Trophoblast cell (in vitro differentiated cells and primary cell): ENCODE results near the gene METTL8.

Source experiments
- DNase-seq, 2 donors: peaks; one replicate each; pipeline ENCODE4 v3.0.0-alpha.2; 2016
- H2AFZ ChIP-seq: 2 replicates; pipeline ENCODE4 v1.6.1; 2013; ENCODE audit warnings: low read length, moderate library complexity, mild to moderate bottlenecking; ENCODE audit not compliant: insufficient read depth, poor library complexity
- H2AK5ac ChIP-seq: 2 replicates; pipeline ENCODE4 v1.6.1; 2013; ENCODE audit warnings: mild to moderate bottlenecking, low read length
- H2BK120ac ChIP-seq: 2 replicates; pipeline ENCODE4 v1.6.1; 2013; ENCODE audit warnings: low read length, mild to moderate bottlenecking, moderate library complexity; ENCODE audit not compliant: insufficient read depth, poor library complexity
- H2BK12ac ChIP-seq: 2 replicates; pipeline ENCODE4 v1.6.1; 2013; ENCODE audit warnings: mild to moderate bottlenecking, low read length, moderate library complexity
- H2BK5ac ChIP-seq: 2 replicates; pipeline ENCODE4 v1.6.1; 2013; ENCODE audit warnings: low read length, low read depth, moderate library complexity, mild to moderate bottlenecking; ENCODE audit not compliant: poor library complexity
- H3K14ac ChIP-seq: 2 replicates; pipeline ENCODE4 v1.6.1; 2013; ENCODE audit warnings: mild to moderate bottlenecking, low read length
- H3K18ac ChIP-seq: 2 replicates; pipeline ENCODE4 v1.6.1; 2013; ENCODE audit warnings: mild to moderate bottlenecking, low read length
- H3K23ac ChIP-seq: 2 replicates; pipeline ENCODE4 v1.6.1; 2013; ENCODE audit warnings: low read length
- H3K27ac ChIP-seq: 2 replicates; pipeline ENCODE4 v1.5.1; 2013; ENCODE audit warnings: low read depth, mild to moderate bottlenecking, inconsistent platforms, low read length, moderate library complexity
- H3K27me3 ChIP-seq: 2 replicates; pipeline ENCODE4 v1.6.1; 2013; ENCODE audit warnings: inconsistent platforms, mild to moderate bottlenecking, low read length, moderate library complexity; ENCODE audit not compliant: insufficient read depth
- H3K36me3 ChIP-seq, 2 experiments: 1 replicate in 1 of 2; 2 replicates in 1 of 2; pipeline ENCODE4 v1.6.1; 2013; ENCODE audit warnings: low read length in 2 of 2, mild to moderate bottlenecking in 2 of 2, moderate library complexity in 1 of 2; ENCODE audit not compliant: insufficient read depth in 2 of 2, control insufficient read depth in 1 of 2
- H3K4ac ChIP-seq: 2 replicates; pipeline ENCODE4 v1.6.1; 2013; ENCODE audit warnings: low read depth, mild to moderate bottlenecking, low read length, moderate library complexity
- H3K4me1 ChIP-seq, 2 experiments: 1 replicate in 1 of 2; 2 replicates in 1 of 2; pipeline ENCODE4 v1.6.1; 2013; ENCODE audit warnings: low read length in 2 of 2, mild to moderate bottlenecking in 2 of 2, moderate library complexity in 1 of 2; ENCODE audit not compliant: insufficient read depth in 2 of 2, control insufficient read depth in 1 of 2
- H3K4me2 ChIP-seq: 2 replicates; pipeline ENCODE4 v1.6.1; 2013; ENCODE audit warnings: inconsistent platforms, mild to moderate bottlenecking, low read length, moderate library complexity
- H3K4me3 ChIP-seq: 2 replicates; pipeline ENCODE4 v1.5.1; 2013; ENCODE audit warnings: mild to moderate bottlenecking, low read depth, low read length, inconsistent platforms
- H3K79me1 ChIP-seq: one replicate; pipeline ENCODE4 v1.6.1; 2013; ENCODE audit warnings: low read length
- H3K79me2 ChIP-seq: 2 replicates; pipeline ENCODE4 v1.6.1; 2013; ENCODE audit warnings: low read length, mild to moderate bottlenecking; ENCODE audit not compliant: control insufficient read depth, insufficient read depth, poor library complexity
- H3K9ac ChIP-seq: 2 replicates; pipeline ENCODE4 v1.6.1; 2013; ENCODE audit warnings: mild to moderate bottlenecking, low read length
- H3K9me3 ChIP-seq: 2 replicates; pipeline ENCODE4 v1.6.1; 2013; ENCODE audit warnings: low read depth, mild to moderate bottlenecking, control low read depth, inconsistent platforms, low read length; ENCODE audit not compliant: insufficient read depth
- H4K12ac ChIP-seq: 2 replicates; pipeline ENCODE4 v1.6.1; 2013; ENCODE audit warnings: low read depth, mild to moderate bottlenecking, low read length, moderate library complexity
- H4K8ac ChIP-seq: 2 replicates; pipeline ENCODE4 v1.6.1; 2013; ENCODE audit warnings: low read depth, mild to moderate bottlenecking, low read length, moderate library complexity
- H4K91ac ChIP-seq: one replicate; pipeline ENCODE4 v1.6.1; 2013; ENCODE audit warnings: low read depth, mild to moderate bottlenecking, low read length, moderate library complexity
- WGBS: extraction: QIAGEN DNeasy Blood & Tissue Kit; methylation state at CpG from one replicate; pipeline ENCODE4 v1.1.7; 2013; ENCODE audit warnings: missing lambda C conversion rate; ENCODE audit not compliant: insufficient read length, insufficient coverage; ENCODE audit errors: extremely low coverage; 5-methylcytosine and 5-hydroxymethylcytosine counted together

The METTL8 gene

GRCh38 chr2:171271386-171271785 is 162.4 kb downstream of the METTL8 start:
- no peaks in the 10 kb centered on the region for H3K9me3 ChIP-seq
- no peak overlapping the region for H3K18ac ChIP-seq
- H3K4me2 ChIP-seq = no peak overlapping the region
- H4K8ac ChIP-seq = no peak overlapping the region
- H4K91ac ChIP-seq = no peak overlapping the region
- H3K36me3 ChIP-seq = no peaks in the 10 kb centered on the region
- H4K12ac ChIP-seq = no peak overlapping the region
- no peak overlapping the region for H2AFZ ChIP-seq
- WGBS = no CpG with 5 or more reads among the region's 1 CpG
- H2AK5ac ChIP-seq = no peak overlapping the region
- no peaks in the 10 kb centered on the region for H3K79me2 ChIP-seq
- no peak overlapping the region for H3K27ac ChIP-seq
- H3K4ac ChIP-seq = no peak overlapping the region
- no peak overlapping the region for H2BK120ac ChIP-seq
- H3K23ac ChIP-seq = no peak overlapping the region
- H3K4me3 ChIP-seq = no peak overlapping the region
- peak; percentile 40 to 83 for DNase-seq
- H3K14ac ChIP-seq = no peak overlapping the region
- H3K4me1 ChIP-seq = peaks cover 0 to 2% of the 10 kb centered on the region in 2 experiments
- H2BK12ac ChIP-seq = no peak overlapping the region
- no peaks in the 10 kb centered on the region for H3K27me3 ChIP-seq
- no peak overlapping the region for H2BK5ac ChIP-seq
- no peak overlapping the region for H3K9ac ChIP-seq
- no peaks in the 10 kb centered on the region for H3K79me1 ChIP-seq

- no peaks in the 10 kb centered on the region for H3K79me1 ChIP-seq
- no peaks in the 10 kb centered on the region for H3K9me3 ChIP-seq
- no CpG with 5 or more reads among the region's 4 CpGs for WGBS
Observed at GRCh38 chr2:171267855-171268629, 165.7 kb downstream of the METTL8 start.

More at GRCh38 chr2:171267855-171268629, 165.7 kb downstream of the METTL8 start:
- Histone ChIP-seq H3K4ac (no peak overlapping the region), H3K4me2 (no peak overlapping the region), H2BK12ac (no peak overlapping the region), H3K79me2 (no peaks in the 10 kb centered on the region), H2BK5ac (no peak overlapping the region), H3K14ac (no peak overlapping the region), H2AFZ (no peak overlapping the region), H2BK120ac (no peak overlapping the region), H3K4me3 (no peak overlapping the region), H3K36me3 (no peaks in the 10 kb centered on the region), H2AK5ac (no peak overlapping the region), H3K4me1 (peaks cover 0 to 2% of the 10 kb centered on the region in 2 experiments), H3K23ac (no peak overlapping the region), H4K12ac (no peak overlapping the region), H4K91ac (no peak overlapping the region), H4K8ac (no peak overlapping the region), H3K27ac (no peak overlapping the region), H3K18ac (no peak overlapping the region), H3K9ac (no peak overlapping the region), H3K27me3 (no peaks in the 10 kb centered on the region)
- no peak for DNase-seq
